ENCODE data around the gene C2CD2.
A peak's percentile ranks its signal among the peaks of the same experiment; 100 is the strongest.

C2CD2 gene

GRCh38 chr21:41972511-41973205 is 18.8 kb upstream of the C2CD2 start:
- Histone ChIP-seq H3K4me3 (ENCODE audit: low read length in 2 of 2) (no peak overlapping the region), H4K8ac (ENCODE audit: low read depth, low read length) (no peak overlapping the region), H2BK5ac (ENCODE audit: low read length) (no peak overlapping the region), H3K4ac (ENCODE audit: low read length) (no peak overlapping the region), H2BK120ac (ENCODE audit: low read depth, low read length) (no peak overlapping the region), H3K18ac (ENCODE audit: low read length) (no peak overlapping the region), H3K36me3 (replicated peaks in 1 of 2; ENCODE audit: control insufficient read depth in 2 of 2, insufficient read depth in 2 of 2, low read length in 2 of 2) (no peaks in the 10 kb centered on the region), H3K9me3 (replicated peaks in 1 of 2; ENCODE audit: control insufficient read depth in 2 of 2, insufficient read depth in 1 of 2, low read depth in 1 of 2, low read length in 2 of 2) (peaks cover 2 to 8% of the 10 kb centered on the region in 2 donors), H3K27me3 (ENCODE audit: control insufficient read depth in 3 of 3, insufficient read depth in 3 of 3, low read depth in 1 of 3, low read length in 3 of 3) (no peaks in the 10 kb centered on the region), H3K9ac (ENCODE audit: low read depth, low read length, poor library complexity) (no peak overlapping the region), H2AK5ac (ENCODE audit: low read depth, low read length) (no peak overlapping the region), H3K23ac (ENCODE audit: low read depth, low read length, poor library complexity) (no peak overlapping the region), H2BK15ac (ENCODE audit: low read length) (no peak overlapping the region), H3K14ac (ENCODE audit: low read length) (no peak overlapping the region), H3K4me1 (ENCODE audit: control insufficient read depth in 2 of 2, insufficient read depth in 1 of 2, low read depth in 1 of 2, low read length in 2 of 2) (peaks cover 3 to 30% of the 10 kb centered on the region in 2 donors), H3K27ac (replicated peaks; ENCODE audit: low read length) (no peak overlapping the region), H3K79me1 (ENCODE audit: low read depth, low read length) (no peaks in the 10 kb centered on the region), H2AFZ (ENCODE audit: low read length) (no peak overlapping the region), H4K91ac (ENCODE audit: low read depth, low read length, poor library complexity) (no peak overlapping the region), H2BK12ac (ENCODE audit: low read length) (no peak overlapping the region), H3K4me2 (ENCODE audit: insufficient read depth, low read length, poor library complexity, severe bottlenecking) (no peak overlapping the region)
- no CpG with 5 or more reads among the region's 23 CpGs for WGBS, 2 donors (ENCODE audit: extremely low coverage in 2 of 2, insufficient read length in 2 of 2, insufficient replicate concordance in 1 of 2)
- DNase-seq (ENCODE audit: low spot score) = no peak

GRCh38 chr21:41971891-41972290 is 18.1 kb upstream of the C2CD2 start:
- Histone ChIP-seq H2BK5ac (ENCODE audit: low read length) (no peak overlapping the region), H2BK12ac (ENCODE audit: low read length) (no peak overlapping the region), H3K9ac (ENCODE audit: low read depth, low read length, poor library complexity) (no peak overlapping the region), H3K27ac (replicated peaks; ENCODE audit: low read length) (no peak overlapping the region), H2BK120ac (ENCODE audit: low read depth, low read length) (no peak overlapping the region), H3K9me3 (replicated peaks in 1 of 2; ENCODE audit: control insufficient read depth in 2 of 2, insufficient read depth in 1 of 2, low read depth in 1 of 2, low read length in 2 of 2) (peaks cover 2 to 8% of the 10 kb centered on the region in 2 donors), H3K4ac (ENCODE audit: low read length) (no peak overlapping the region), H2BK15ac (ENCODE audit: low read length) (no peak overlapping the region), H2AFZ (ENCODE audit: low read length) (no peak overlapping the region), H3K14ac (ENCODE audit: low read length) (no peak overlapping the region), H3K4me1 (ENCODE audit: control insufficient read depth in 2 of 2, insufficient read depth in 1 of 2, low read depth in 1 of 2, low read length in 2 of 2) (peaks cover 8 to 30% of the 10 kb centered on the region in 2 donors), H3K23ac (ENCODE audit: low read depth, low read length, poor library complexity) (no peak overlapping the region), H3K4me3 (ENCODE audit: low read length in 2 of 2) (no peak overlapping the region), H4K8ac (ENCODE audit: low read depth, low read length) (no peak overlapping the region), H2AK5ac (ENCODE audit: low read depth, low read length) (no peak overlapping the region), H3K18ac (ENCODE audit: low read length) (no peak overlapping the region), H3K27me3 (ENCODE audit: control insufficient read depth in 3 of 3, insufficient read depth in 3 of 3, low read depth in 1 of 3, low read length in 3 of 3) (no peaks in the 10 kb centered on the region), H3K4me2 (ENCODE audit: insufficient read depth, low read length, poor library complexity, severe bottlenecking) (no peak overlapping the region), H4K91ac (ENCODE audit: low read depth, low read length, poor library complexity) (no peak overlapping the region), H3K79me1 (ENCODE audit: low read depth, low read length) (no peaks in the 10 kb centered on the region), H3K36me3 (replicated peaks in 1 of 2; ENCODE audit: control insufficient read depth in 2 of 2, insufficient read depth in 2 of 2, low read length in 2 of 2) (no peaks in the 10 kb centered on the region)
- no peak for DNase-seq (ENCODE audit: low spot score)
- WGBS, 2 donors (ENCODE audit: extremely low coverage in 2 of 2, insufficient read length in 2 of 2, insufficient replicate concordance in 1 of 2) = no CpG with 5 or more reads among the region's 6 CpGs

GRCh38 chr21:41970751-41971653 is 17.2 kb upstream of the C2CD2 start:
- no peak overlapping the region for H2BK12ac ChIP-seq (ENCODE audit: low read length)
- H3K23ac ChIP-seq (ENCODE audit: low read depth, low read length, poor library complexity) = no peak overlapping the region
- H3K27ac ChIP-seq (replicated peaks; ENCODE audit: low read length) = no peak overlapping the region
- H3K9ac ChIP-seq (ENCODE audit: low read depth, low read length, poor library complexity) = no peak overlapping the region
- H4K8ac ChIP-seq (ENCODE audit: low read depth, low read length) = no peak overlapping the region
- H3K14ac ChIP-seq (ENCODE audit: low read length) = no peak overlapping the region
- H3K4me3 ChIP-seq (ENCODE audit: low read length in 2 of 2) = no peak overlapping the region
- H3K79me1 ChIP-seq (ENCODE audit: low read depth, low read length) = no peaks in the 10 kb centered on the region
- no peak overlapping the region for H2BK15ac ChIP-seq (ENCODE audit: low read length)
- no peak overlapping the region for H2AK5ac ChIP-seq (ENCODE audit: low read depth, low read length)
- no peak overlapping the region for H3K4me2 ChIP-seq (ENCODE audit: insufficient read depth, low read length, poor library complexity, severe bottlenecking)
- peak overlapping the region; percentile 89 for H2AFZ ChIP-seq (ENCODE audit: low read length)
- no peak overlapping the region for H4K91ac ChIP-seq (ENCODE audit: low read depth, low read length, poor library complexity)
- no peak overlapping the region for H2BK5ac ChIP-seq (ENCODE audit: low read length)
- peaks cover 2 to 8% of the 10 kb centered on the region in 2 donors for H3K9me3 ChIP-seq (replicated peaks in 1 of 2; ENCODE audit: control insufficient read depth in 2 of 2, insufficient read depth in 1 of 2, low read depth in 1 of 2, low read length in 2 of 2)
- no peaks in the 10 kb centered on the region for H3K27me3 ChIP-seq (ENCODE audit: control insufficient read depth in 3 of 3, insufficient read depth in 3 of 3, low read depth in 1 of 3, low read length in 3 of 3)
- peaks cover 9 to 31% of the 10 kb centered on the region in 2 donors for H3K4me1 ChIP-seq (ENCODE audit: control insufficient read depth in 2 of 2, insufficient read depth in 1 of 2, low read depth in 1 of 2, low read length in 2 of 2)
- H3K4ac ChIP-seq (ENCODE audit: low read length) = no peak overlapping the region
- no peak overlapping the region for H3K18ac ChIP-seq (ENCODE audit: low read length)
- WGBS, 2 donors (ENCODE audit: extremely low coverage in 2 of 2, insufficient read length in 2 of 2, insufficient replicate concordance in 1 of 2) = no CpG with 5 or more reads among the region's 20 CpGs
- no peak for DNase-seq (ENCODE audit: low spot score)
- H3K36me3 ChIP-seq (replicated peaks in 1 of 2; ENCODE audit: control insufficient read depth in 2 of 2, insufficient read depth in 2 of 2, low read length in 2 of 2) = no peaks in the 10 kb centered on the region
- H2BK120ac ChIP-seq (ENCODE audit: low read depth, low read length) = no peak overlapping the region

- no peaks in the 10 kb centered on the region for H3K27me3 ChIP-seq (ENCODE audit: control insufficient read depth in 3 of 3, insufficient read depth in 3 of 3, low read depth in 1 of 3, low read length in 3 of 3)
- no peak overlapping the region for H4K8ac ChIP-seq (ENCODE audit: low read depth, low read length)
- no peak overlapping the region for H2BK12ac ChIP-seq (ENCODE audit: low read length)
- H2BK5ac ChIP-seq (ENCODE audit: low read length) = no peak overlapping the region
- no peak overlapping the region for H3K4ac ChIP-seq (ENCODE audit: low read length)
- H3K27ac ChIP-seq (replicated peaks; ENCODE audit: low read length) = no peak overlapping the region
- H3K4me2 ChIP-seq (ENCODE audit: insufficient read depth, low read length, poor library complexity, severe bottlenecking) = no peak overlapping the region
- peaks cover 2 to 8% of the 10 kb centered on the region in 2 donors for H3K9me3 ChIP-seq (replicated peaks in 1 of 2; ENCODE audit: control insufficient read depth in 2 of 2, insufficient read depth in 1 of 2, low read depth in 1 of 2, low read length in 2 of 2)
- H2BK120ac ChIP-seq (ENCODE audit: low read depth, low read length) = no peak overlapping the region
- peak overlapping the region; percentile 48 for H2AFZ ChIP-seq (ENCODE audit: low read length)
- H3K4me1 ChIP-seq (ENCODE audit: control insufficient read depth in 2 of 2, insufficient read depth in 1 of 2, low read depth in 1 of 2, low read length in 2 of 2) = peaks cover 9 to 33% of the 10 kb centered on the region in 2 donors
- DNase-seq (ENCODE audit: low spot score) = no peak
- H3K9ac ChIP-seq (ENCODE audit: low read depth, low read length, poor library complexity) = no peak overlapping the region
- no CpG with 5 or more reads among the region's 5 CpGs for WGBS, 2 donors (ENCODE audit: extremely low coverage in 2 of 2, insufficient read length in 2 of 2, insufficient replicate concordance in 1 of 2)
- no peak overlapping the region for H3K4me3 ChIP-seq (ENCODE audit: low read length in 2 of 2)
- H3K36me3 ChIP-seq (replicated peaks in 1 of 2; ENCODE audit: control insufficient read depth in 2 of 2, insufficient read depth in 2 of 2, low read length in 2 of 2) = no peaks in the 10 kb centered on the region
- H2AK5ac ChIP-seq (ENCODE audit: low read depth, low read length) = peak overlapping the region; percentile 16
- no peak overlapping the region for H2BK15ac ChIP-seq (ENCODE audit: low read length)
- H3K23ac ChIP-seq (ENCODE audit: low read depth, low read length, poor library complexity) = no peak overlapping the region
- H3K14ac ChIP-seq (ENCODE audit: low read length) = no peak overlapping the region
- no peaks in the 10 kb centered on the region for H3K79me1 ChIP-seq (ENCODE audit: low read depth, low read length)
- no peak overlapping the region for H4K91ac ChIP-seq (ENCODE audit: low read depth, low read length, poor library complexity)
- H3K18ac ChIP-seq (ENCODE audit: low read length) = peak overlapping the region; percentile 35
These were observed 16.2 kb upstream of the C2CD2 start for GRCh38 chr21:41970106-41970391.

Measured in neuronal stem cell (in vitro differentiated cells).